K562 (cell line): ENCODE data around the gene SLC3A2. TPM values are rescaled to one million over a fixed set of nuclear protein-coding genes. Genes with fewer than 3 reads are reported as not detected.

Experiments used
- CC2D1A ChIP-seq: fragments of 450-650 bp; IDR thresholded peaks from 2 replicates; pipeline ENCODE4 v1.6.1; 2017; ENCODE audit warnings: mild to moderate bottlenecking
- COPS2 ChIP-seq: fragments of 450-650 bp; conservative IDR thresholded peaks from 2 replicates; pipeline ENCODE4 v1.6.1; 2016; ENCODE audit warnings: mild to moderate bottlenecking, moderate library complexity
- CREB1 ChIP-seq, 2 experiments: sonication (generic) in 1 of 2; formaldehyde crosslinking in 1 of 2; IDR thresholded peaks; 2 replicates each; pipeline versions ENCODE4 v1.6.1 to v1.8.0; 2012 to 2022; ENCODE audit warnings: inconsistent platforms in 1 of 2, mild to moderate bottlenecking in 1 of 2, missing genetic modification reagents in 1 of 2, moderate library complexity in 1 of 2
- CXXC5 ChIP-seq: fragments of 250-450 bp; sonication (Bioruptor Pico); IDR thresholded peaks from 2 replicates; pipeline ENCODE4 v1.8.0; 2022; ENCODE audit warnings: inconsistent platforms, mild to moderate bottlenecking, moderate library complexity
- E2F1 ChIP-seq: sonication (generic); formaldehyde crosslinking; IDR thresholded peaks from 2 replicates; pipeline ENCODE4 v1.8.1; 2023; ENCODE audit warnings: mild to moderate bottlenecking, missing genetic modification reagents, moderate library complexity
- HNRNPH1 ChIP-seq: fragments of 200-400 bp; formaldehyde crosslinking; optimal IDR thresholded peaks from 2 replicates; pipeline ENCODE3; 2017; ENCODE audit warnings: low read depth, mild to moderate bottlenecking, low read length, moderate library complexity
- HNRNPL ChIP-seq: fragments of 200-400 bp; formaldehyde crosslinking; IDR thresholded peaks from 2 replicates; pipeline ENCODE4 v1.6.1; 2017; ENCODE audit warnings: low read depth, mild to moderate bottlenecking, low read length
- IRF2 ChIP-seq: sonication (generic); formaldehyde crosslinking; IDR thresholded peaks from 2 replicates; pipeline ENCODE4 v1.8.1; 2022; ENCODE audit warnings: mild to moderate bottlenecking, missing genetic modification reagents
- KAT2B ChIP-seq: IDR thresholded peaks from one replicate; pipeline ENCODE4 v1.6.1; 2012; ENCODE audit warnings: low read depth, mild to moderate bottlenecking, control low read depth, inconsistent platforms, low read length, moderate library complexity
- KAT8 ChIP-seq: fragments of 450-650 bp; IDR thresholded peaks from 2 replicates; pipeline ENCODE4 v1.6.1; 2016; ENCODE audit warnings: low read depth, mild to moderate bottlenecking
- MXI1 ChIP-seq: IDR thresholded peaks from 2 replicates; pipeline ENCODE4 v1.6.1; 2011; ENCODE audit warnings: low read depth, mild to moderate bottlenecking, improper control_type of control experiment, low read length
- PHB2 ChIP-seq: fragments of 450-650 bp; IDR thresholded peaks from 2 replicates; pipeline ENCODE4 v1.6.1; 2017; ENCODE audit warnings: low read depth
- RHOXF2B ChIP-seq: fragments of 250-450 bp; sonication (Bioruptor Pico); conservative IDR thresholded peaks from 2 replicates; pipeline ENCODE4 v1.5.1; 2021
- SNIP1 ChIP-seq: fragments of 450-650 bp; IDR thresholded peaks from 2 replicates; pipeline ENCODE4 v1.7.1; 2017; ENCODE audit warnings: low read depth, mild to moderate bottlenecking
- TCF3 ChIP-seq: sonication (generic); formaldehyde crosslinking; IDR thresholded peaks from 2 replicates; pipeline ENCODE4 v1.4.0; 2020; ENCODE audit warnings: mild to moderate bottlenecking, missing genetic modification reagents
- ZNF140 ChIP-seq: fragments of 250-450 bp; sonication (Bioruptor Pico); IDR thresholded peaks from 2 replicates; pipeline ENCODE4 v1.8.0; 2021; ENCODE audit warnings: moderate library complexity, mild to moderate bottlenecking, inconsistent platforms
- ZNF146 ChIP-seq: IDR thresholded peaks from one replicate; pipeline ENCODE4 v1.6.1; 2018; ENCODE audit warnings: missing compliant biosample characterization; ENCODE audit not compliant: unreplicated experiment
- ZNF175 ChIP-seq: fragments of 200-800 bp; sonication (Bioruptor generic); IDR thresholded peaks from 2 replicates; pipeline ENCODE4 v1.6.1; 2016; ENCODE audit warnings: low read depth, mild to moderate bottlenecking, missing genetic modification characterization, missing compliant biosample characterization
- ZNF318 ChIP-seq, 2 experiments: fragments of 450-650 bp; IDR thresholded peaks; 2 replicates each; pipeline ENCODE4 v1.6.1; 2016; ENCODE audit warnings: mild to moderate bottlenecking in 2 of 2, borderline replicate concordance in 1 of 2, low read depth in 1 of 2, moderate library complexity in 1 of 2
- ZNF589 ChIP-seq: fragments of 200-800 bp; sonication (Bioruptor generic); IDR thresholded peaks from 2 replicates; pipeline ENCODE4 v1.6.1; 2016; ENCODE audit warnings: low read depth, missing genetic modification characterization, missing compliant biosample characterization
- polyA plus RNA-seq, 8 experiments: library from polyadenylated mRNA; depleted of rRNA in 4 of 8; stranded (reverse) in 5 of 8; unstranded in 3 of 8; fragments of >200 nt; fragmentation: Nextera tagmentation in 2 of 8; fragmentation: Illumina TruSeq in 1 of 8; extraction: Ambion mirVana in 2 of 8; extraction: Trizol in 1 of 8; gene quantifications; 2 replicates each; pipeline versions ENCODE4 v1.2.1 to v1.2.3, GENCODE V29; 2011 to 2014; ENCODE audit warnings: inconsistent platforms in 1 of 8, missing spikeins in 1 of 8
- total RNA-seq, 7 experiments: library from RNA; depleted of rRNA in 6 of 7; stranded (reverse); fragments of >200 nt in 6 of 7; fragmentation: Illumina TruSeq in 2 of 7; extraction: Trizol in 2 of 7; gene quantifications; 2 replicates each; pipeline versions ENCODE4 v1.2.1 to v1.2.3, GENCODE V29; 2011 to 2021; ENCODE audit warnings: low replicate concordance in 1 of 7

SLC3A2 gene
- total and polyA plus RNA-seq, 9 of the 15 experiments (the other 6 are each of a cell fraction or from before 2014, with no cell fraction given), result 20.0 to 296 (median 214) TPM

- TF ChIP-seq CXXC5 (CRISPR knock-in tag), result peak; percentile 85
- TF ChIP-seq COPS2, result no peak
- TF ChIP-seq SNIP1, result no peak; the same call in 1 of the 2 replicates
- TF ChIP-seq ZNF175, result no peak; the same call in 1 of the 2 replicates
- no peak for TF ChIP-seq PHB2
- peak; percentile 45; the same call in 1 of the 2 replicates for TF ChIP-seq MXI1
- no peak for TF ChIP-seq IRF2 (CRISPR knock-in tag)
- TF ChIP-seq ZNF146 (CRISPR knock-in tag), result no peak
- TF ChIP-seq CREB1 (IDR thresholded peaks at IDR 0.05), result peak; percentile 67
- peak; percentile 91 for TF ChIP-seq CREB1 (CRISPR knock-in tag; IDR thresholded peaks at IDR 0.05)
- no peak for TF ChIP-seq HNRNPH1
- TF ChIP-seq TCF3 (CRISPR knock-in tag), result no peak
- peak; percentile 96 for TF ChIP-seq HNRNPL
- no peak for TF ChIP-seq CC2D1A
- TF ChIP-seq RHOXF2B (CRISPR knock-in tag), result no peak
- TF ChIP-seq KAT8, result no peak
- no peak; the same call in 1 of the 2 replicates for TF ChIP-seq E2F1 (CRISPR knock-in tag)
- no peak for TF ChIP-seq ZNF589 (CRISPR knock-in tag)
- no peak for TF ChIP-seq KAT2B
- TF ChIP-seq ZNF140 (CRISPR knock-in tag), result no peak
- TF ChIP-seq ZNF318 (IDR thresholded peaks at IDR 0.05; ENCODE audit: borderline replicate concordance in 1 of 2, low read depth in 1 of 2), result no peak
Measured at GRCh38 chr11:62880803-62881578, at the start of gene SLC3A2 (continued).
